K562 (cell line): ENCODE results near the gene WNT7B. TPM values are rescaled to one million over a fixed set of nuclear protein-coding genes. Genes with fewer than 3 reads are reported as not detected.

Experiments used
- ATAC-seq: fragments of 200-7000 bp; cut with Tn5 transposase; 3 replicates; pipeline ENCODE4 v1.9.1; 2020; ENCODE audit warnings: moderate library complexity
- BruUV-seq: library from RNA; stranded (reverse); fragments of 400-500 nt; replicated peaks from 2 replicates; lab custom pipeline; 2021; lab: Mats Ljungman, UMichigan
- CTCF ChIA-PET: fragments of 300-600 bp; formaldehyde crosslinking; extraction: SDS; loops from one replicate; lab custom pipeline; 2021; ENCODE audit warnings: low intra/inter-chr PET ratio; lab: Yijun Ruan, JAX
- POLR2A ChIA-PET: fragments of 300-600, 350-650 bp; sonication (Branson Sonifier 250); formaldehyde crosslinking; extraction: SDS; loops from one replicate; lab custom pipeline; 2021; ENCODE audit warnings: antibody characterized with exemption, inconsistent platforms; lab: Yijun Ruan, JAX
- DNase-seq, 4 experiments: peaks; one replicate each; pipeline versions ENCODE4 v3.0.0 to v3.0.0-alpha.2; 2011 to 2018; ENCODE audit warnings: low spot score in 3 of 4, mixed read lengths in 3 of 4; ENCODE audit errors: extremely low read depth in 1 of 4
- FAIRE-seq: peaks from 2 replicates; lab custom pipeline; 2011; peaks lifted over from hg19 to GRCh38; lab: Jason Lieb, UNC
- H2AFZ ChIP-seq: 2 replicates; pipeline ENCODE4 v1.6.0; 2011; ENCODE audit warnings: low read depth, low read length, control low read depth, inconsistent platforms
- H3K27ac ChIP-seq: fragments of 200-600 bp; 3 replicates; pipeline ENCODE4 v1.8.0; 2011; ENCODE audit warnings: low read depth, mild to moderate bottlenecking, control low read depth, inconsistent platforms, low read length, moderate library complexity, mixed read lengths; ENCODE audit errors: extremely low read depth
- H3K27me3 ChIP-seq, 2 experiments: fragments of 300-600 bp in 1 of 2; 2 replicates in 1 of 2; 3 replicates in 1 of 2; pipeline versions ENCODE4 v1.6.0 to v1.8.0; 2011; ENCODE audit warnings: inconsistent platforms in 2 of 2, low read length in 2 of 2, mild to moderate bottlenecking in 1 of 2, mixed read lengths in 1 of 2, moderate library complexity in 1 of 2; ENCODE audit not compliant: control insufficient read depth in 2 of 2, insufficient read depth in 2 of 2
- H3K36me3 ChIP-seq: fragments of 300-600 bp; 3 replicates; pipeline ENCODE4 v1.8.0; 2011; ENCODE audit warnings: mild to moderate bottlenecking, low read length, inconsistent platforms; ENCODE audit not compliant: control insufficient read depth, insufficient read depth
- H3K4me1 ChIP-seq, 2 experiments: fragments of 200-600 bp in 1 of 2; replicated peaks in 1 of 2; 2 replicates in 1 of 2; 3 replicates in 1 of 2; pipeline versions ENCODE4 v1.5.1 to v1.8.0; 2011; ENCODE audit warnings: inconsistent platforms in 2 of 2, low read length in 2 of 2, mild to moderate bottlenecking in 1 of 2, mixed read lengths in 1 of 2, moderate library complexity in 1 of 2; ENCODE audit not compliant: control insufficient read depth in 2 of 2, insufficient read depth in 2 of 2
- H3K4me2 ChIP-seq: 2 replicates; pipeline ENCODE4 v1.6.1; 2011; ENCODE audit warnings: low read length, control low read depth, inconsistent platforms, mixed read lengths; ENCODE audit not compliant: insufficient read depth
- H3K4me3 ChIP-seq: fragments of 200-600 bp; sonication (generic), shearing (Covaris generic); 2 replicates; pipeline ENCODE4 v1.5.1; 2016; ENCODE audit warnings: control low read depth, inconsistent platforms
- H3K79me2 ChIP-seq: fragments of 200-600 bp; 3 replicates; pipeline ENCODE4 v1.8.0; 2011; ENCODE audit warnings: low read length, inconsistent platforms; ENCODE audit not compliant: control insufficient read depth, insufficient read depth
- H3K9ac ChIP-seq, 2 experiments: 2 replicates each; pipeline versions ENCODE4 v1.6.0 to v1.6.1; 2011; ENCODE audit warnings: low read depth in 2 of 2, low read length in 2 of 2, control low read depth in 1 of 2, inconsistent platforms in 1 of 2, mild to moderate bottlenecking in 1 of 2, mixed read lengths in 1 of 2; ENCODE audit not compliant: insufficient read depth in 1 of 2
- H3K9me1 ChIP-seq: one replicate; pipeline ENCODE4 v1.6.0; 2011; ENCODE audit warnings: inconsistent platforms, mild to moderate bottlenecking, low read length, moderate library complexity; ENCODE audit not compliant: control insufficient read depth, insufficient read depth
- H3K9me3 ChIP-seq: replicated peaks from 2 replicates; pipeline ENCODE4 v1.5.1; 2011; ENCODE audit warnings: low read depth, low read length, inconsistent platforms; ENCODE audit not compliant: control insufficient read depth, insufficient read depth
- H4K20me1 ChIP-seq: replicated peaks from 2 replicates; pipeline ENCODE4 v1.6.1; 2011; ENCODE audit warnings: low read length, inconsistent platforms, mixed read lengths; ENCODE audit not compliant: control insufficient read depth, insufficient read depth
- ARID1B ChIP-seq: fragments of 450-650 bp; IDR thresholded peaks from 2 replicates; pipeline ENCODE4 v1.6.1; 2016; ENCODE audit warnings: antibody characterized with exemption, mild to moderate bottlenecking, inconsistent platforms
- BRCA1 ChIP-seq, 2 experiments: fragments of 450-650 bp in 1 of 2; sonication (generic) in 1 of 2; formaldehyde crosslinking in 1 of 2; IDR thresholded peaks; 2 replicates each; pipeline versions ENCODE4 v1.5.0 to v1.6.1; 2017 to 2020; ENCODE audit warnings: mild to moderate bottlenecking in 1 of 2, missing genetic modification reagents in 1 of 2
- BRD9 ChIP-seq: fragments of 450-650 bp; IDR thresholded peaks from 2 replicates; pipeline ENCODE4 v1.6.1; 2018; ENCODE audit warnings: low read depth; ENCODE audit not compliant: partially characterized antibody
- FOS ChIP-seq: IDR thresholded peaks from 3 replicates; pipeline ENCODE4 v1.6.1; 2011; ENCODE audit not compliant: insufficient read length; ENCODE audit errors: extremely low read depth
- HCFC1 ChIP-seq: IDR thresholded peaks from 2 replicates; pipeline ENCODE4 v1.6.1; 2012; ENCODE audit warnings: low read depth, low read length, improper control_type of control experiment
- HDAC3 ChIP-seq: fragments of 450-650 bp; IDR thresholded peaks from 2 replicates; pipeline ENCODE4 v1.6.1; 2018; ENCODE audit warnings: borderline replicate concordance, mild to moderate bottlenecking, moderate library complexity; ENCODE audit not compliant: partially characterized antibody
- MTA1 ChIP-seq: fragments of 450-650 bp; IDR thresholded peaks from 2 replicates; pipeline ENCODE4 v1.6.1; 2017; ENCODE audit warnings: borderline replicate concordance
- MXD1 ChIP-seq: fragments of 250-450 bp; sonication (Bioruptor Pico); IDR thresholded peaks from 2 replicates; pipeline ENCODE4 v1.8.0; 2021; ENCODE audit warnings: borderline replicate concordance, mild to moderate bottlenecking, moderate library complexity; ENCODE audit not compliant: poor library complexity, severe bottlenecking
- NR1H2 ChIP-seq: sonication (generic); formaldehyde crosslinking; IDR thresholded peaks from 2 replicates; pipeline ENCODE4 v1.4.0; 2020; ENCODE audit warnings: mild to moderate bottlenecking, missing genetic modification reagents
- SMARCB1 ChIP-seq: IDR thresholded peaks from 2 replicates; pipeline ENCODE4 v1.6.1; 2011; ENCODE audit warnings: improper control_type of control experiment, low read depth; ENCODE audit not compliant: insufficient read length
- SRF ChIP-seq, 2 experiments: fragments of 250-450, 450-650 bp in 1 of 2; sonication (Bioruptor Pico) in 1 of 2; sonication (generic) in 1 of 2; formaldehyde crosslinking; IDR thresholded peaks; 2 replicates each; pipeline versions ENCODE4 v1.5.0 to v1.5.1; 2020 to 2022; ENCODE audit warnings: mild to moderate bottlenecking in 1 of 2, missing genetic modification reagents in 1 of 2
- TCF15 ChIP-seq: fragments of 250-450 bp; sonication (Bioruptor Pico); IDR thresholded peaks from 2 replicates; pipeline ENCODE4 v1.8.0; 2022; ENCODE audit warnings: moderate library complexity, mild to moderate bottlenecking, inconsistent platforms
- TEAD2 ChIP-seq: fragments of 450-650 bp; IDR thresholded peaks from 2 replicates; pipeline ENCODE4 v1.6.1; 2016; ENCODE audit warnings: missing genetic modification characterization, control low read depth, missing compliant biosample characterization
- USF1 ChIP-seq: sonication (generic); formaldehyde crosslinking; IDR thresholded peaks from 2 replicates; pipeline ENCODE4 v1.9.0; 2022; ENCODE audit warnings: mild to moderate bottlenecking, missing genetic modification reagents
- ZEB2 ChIP-seq: fragments of 450-650 bp; IDR thresholded peaks from 2 replicates; pipeline ENCODE4 v1.6.1; 2016
- WGBS: fragments of 100-300 bp; shearing (Covaris generic); methylation state at CpG from one replicate; pipeline ENCODE4 v1.1.6; 2016; ENCODE audit warnings: low coverage, mixed read lengths; ENCODE audit not compliant: insufficient coverage; ENCODE audit errors: missing lambda C conversion rate; 5-methylcytosine and 5-hydroxymethylcytosine counted together
- in situ Hi-C: fragments of 300-500 bp; cut with MboI; formaldehyde crosslinking; loops from 4 replicates; pipeline ENCODE4 v1.15.0; 2018; ENCODE audit warnings: inconsistent platforms, mixed read lengths
- intact Hi-C: fragments of 100-400 bp; cut with micrococcal nuclease; formaldehyde crosslinking; loops from 2 replicates; pipeline ENCODE4 v1.14.2; 2022
- polyA plus RNA-seq, 8 experiments: library from polyadenylated mRNA; depleted of rRNA in 4 of 8; stranded (reverse) in 5 of 8; unstranded in 3 of 8; fragments of >200 nt; fragmentation: Nextera tagmentation in 2 of 8; fragmentation: Illumina TruSeq in 1 of 8; extraction: Ambion mirVana in 2 of 8; extraction: Trizol in 1 of 8; gene quantifications; 2 replicates each; pipeline versions ENCODE4 v1.2.1 to v1.2.3, GENCODE V29; 2011 to 2014; ENCODE audit warnings: inconsistent platforms in 1 of 8, missing spikeins in 1 of 8
- total RNA-seq, 7 experiments: library from RNA; depleted of rRNA in 6 of 7; stranded (reverse); fragments of >200 nt in 6 of 7; fragmentation: Illumina TruSeq in 2 of 7; extraction: Trizol in 2 of 7; gene quantifications; 2 replicates each; pipeline versions ENCODE4 v1.2.1 to v1.2.3, GENCODE V29; 2011 to 2021; ENCODE audit warnings: low replicate concordance in 1 of 7
- TF ChIP-seq, protein P1 (sequence below): fragments of 450-650 bp; IDR thresholded peaks from 2 replicates; pipeline ENCODE4 v1.6.1; 2016

Gene WNT7B
- total and polyA plus RNA-seq, 9 of the 15 experiments (the other 6 are each of a cell fraction or from before 2014, with no cell fraction given) = not detected

DNA sequence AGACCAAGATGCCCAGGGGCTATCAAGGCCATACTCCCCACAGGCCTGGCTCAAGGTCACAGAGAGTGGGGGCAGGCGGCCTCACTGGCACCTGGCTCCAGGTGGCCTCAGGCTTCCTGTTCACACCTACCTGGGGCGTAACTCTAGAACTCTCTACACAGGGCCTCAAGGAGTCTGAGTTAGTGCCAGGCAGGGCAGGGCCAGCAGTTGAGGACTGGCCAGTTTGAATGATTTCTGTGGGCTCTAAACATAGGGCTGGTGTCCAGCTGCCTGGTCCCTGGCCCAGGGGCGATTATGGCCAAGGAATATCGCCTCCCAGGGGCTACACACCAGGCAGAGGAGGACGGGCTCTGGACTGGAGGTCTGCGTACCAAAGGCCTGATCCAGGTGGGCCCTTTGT is 79.2 kb downstream of the WNT7B start:
- Histone ChIP-seq H3K9me1 (no peaks in the 10 kb centered on the region), H3K4me3 (no peak overlapping the region), H4K20me1 (no peaks in the 10 kb centered on the region), H2AFZ (no peak overlapping the region), H3K36me3 (no peaks in the 10 kb centered on the region), H3K4me1 (no peaks in the 10 kb centered on the region), H3K9ac (no peak overlapping the region), H3K79me2 (no peaks in the 10 kb centered on the region), H3K4me2 (no peak overlapping the region), H3K27me3 (peaks cover 3 to 28% of the 10 kb centered on the region in 2 experiments; a peak in 3 of 5 replicates), H3K27ac (no peak overlapping the region), H3K9me3 (no peaks in the 10 kb centered on the region)
- no peak for TF ChIP-seq ZEB2
- TF ChIP-seq MXD1 (CRISPR knock-in tag) = no peak
- no peak for TF ChIP-seq TEAD2 (tag)
- TF ChIP-seq NR1H2 (CRISPR knock-in tag) = no peak
- no peak for TF ChIP-seq HCFC1
- TF ChIP-seq ARID1B = no peak
- TF ChIP-seq BRD9 = no peak
- TF ChIP-seq SRF (CRISPR knock-in tag; IDR thresholded peaks at IDR 0.05) = no peak
- no peak for TF ChIP-seq TCF15 (CRISPR knock-in tag)
- TF ChIP-seq, protein P1, sequence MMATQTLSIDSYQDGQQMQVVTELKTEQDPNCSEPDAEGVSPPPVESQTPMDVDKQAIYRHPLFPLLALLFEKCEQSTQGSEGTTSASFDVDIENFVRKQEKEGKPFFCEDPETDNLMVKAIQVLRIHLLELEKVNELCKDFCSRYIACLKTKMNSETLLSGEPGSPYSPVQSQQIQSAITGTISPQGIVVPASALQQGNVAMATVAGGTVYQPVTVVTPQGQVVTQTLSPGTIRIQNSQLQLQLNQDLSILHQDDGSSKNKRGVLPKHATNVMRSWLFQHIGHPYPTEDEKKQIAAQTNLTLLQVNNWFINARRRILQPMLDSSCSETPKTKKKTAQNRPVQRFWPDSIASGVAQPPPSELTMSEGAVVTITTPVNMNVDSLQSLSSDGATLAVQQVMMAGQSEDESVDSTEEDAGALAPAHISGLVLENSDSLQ = no peak
- no peak for TF ChIP-seq SMARCB1
- no peak for TF ChIP-seq MTA1
- no peak for TF ChIP-seq USF1
- no peak for TF ChIP-seq FOS
- TF ChIP-seq BRCA1 (IDR thresholded peaks at IDR 0.05) = no peak
- no peak for TF ChIP-seq BRCA1 (CRISPR knock-in tag; IDR thresholded peaks at IDR 0.05)
- TF ChIP-seq HDAC3 = no peak
- ChIA-PET CTCF (no interaction called here), POLR2A (interaction anchor here (0.6 kb wide), 1 partner anchor 26 kb away, joined by 3 read pairs; no protein-coding TSS in a partner anchor)
- ATAC-seq (no peak), FAIRE-seq (no peak), DNase-seq (no peak)
- BruUV-seq = no TSS peak
- WGBS = 2% methylated on average over 6 of the region's 6 CpGs
- in situ Hi-C loops = no loop called here
- intact Hi-C loops = no loop called here
